Gastrocnemius medialis (tissue), 4 donors: ENCODE results near the gene TAF1B. TPM values are rescaled to one million over a fixed set of nuclear protein-coding genes. Genes with fewer than 3 reads are reported as not detected.

Source experiments
- ATAC-seq, 2 donors: fragments of 150-250 bp; one replicate each; pipeline ENCODE4 v1.9.1; 2016
- DNase-seq, 2 donors: peaks; one replicate each; pipeline ENCODE4 v3.0.0-alpha.2; 2019
- H3K27ac ChIP-seq, 4 donors: fragments of 200-600 bp; sonication (generic); 1 replicate in 1 of 4; 2 replicates in 3 of 4; pipeline ENCODE4 v1.5.1; 2016 to 2018; ENCODE audit warnings: mild to moderate bottlenecking in 2 of 4, moderate library complexity in 1 of 4
- H3K27me3 ChIP-seq, 3 donors: fragments of 200-600 bp; sonication (generic) in 2 of 3; 1 replicate in 1 of 3; 2 replicates in 2 of 3; pipeline versions ENCODE4 v1.5.1 to v1.6.0; 2016 to 2019; ENCODE audit warnings: mild to moderate bottlenecking in 1 of 3, moderate library complexity in 1 of 3
- H3K36me3 ChIP-seq, 2 donors: fragments of 200-600 bp; sonication (generic) in 1 of 2; one replicate each; pipeline ENCODE4 v1.5.1; 2017 to 2018
- H3K4me1 ChIP-seq, 2 donors: fragments of 200-600 bp; sonication (generic) in 1 of 2; one replicate each; pipeline ENCODE4 v1.5.1; 2016 to 2017; ENCODE audit warnings: mild to moderate bottlenecking in 2 of 2
- H3K4me3 ChIP-seq, 4 donors: fragments of 200-600 bp; sonication (generic) in 3 of 4; 1 replicate in 1 of 4; 2 replicates in 3 of 4; pipeline ENCODE4 v1.5.1; 2016 to 2019; ENCODE audit warnings: mild to moderate bottlenecking in 2 of 4
- H3K9me3 ChIP-seq, 3 donors: fragments of 200-600 bp; sonication (generic) in 2 of 3; 1 replicate in 1 of 3; 2 replicates in 2 of 3; pipeline ENCODE4 v1.5.1; 2016 to 2019
- CTCF ChIP-seq, 5 experiments: fragments of 450-650 bp in 3 of 5; fragments of 200-600 bp in 2 of 5; sonication (generic) in 2 of 5; IDR thresholded peaks in 4 of 5; conservative IDR thresholded peaks in 1 of 5; 1 replicate in 4 of 5; 2 replicates in 1 of 5; pipeline ENCODE4 v1.5.1; 2016 to 2019; ENCODE audit warnings: antibody characterized with exemption in 5 of 5, mild to moderate bottlenecking in 3 of 5, moderate library complexity in 3 of 5
- POLR2A ChIP-seq, 2 donors: fragments of 450-650 bp; IDR thresholded peaks; one replicate each; pipeline ENCODE4 v1.6.1; 2017; ENCODE audit warnings: antibody characterized with exemption in 2 of 2, mild to moderate bottlenecking in 2 of 2, moderate library complexity in 2 of 2
- in situ Hi-C, 4 donors: fragments of 200-750 bp; cut with MboI; loops; one replicate each; pipeline versions ENCODE4 v1.15.0 to v1.8.0; 2017; ENCODE audit warnings: low sequenced_read_pairs in 4 of 4
- intact Hi-C: fragments of 100-400 bp; cut with DNase I; formaldehyde crosslinking; loops from one replicate; pipeline ENCODE4 v1.15.1; 2023; ENCODE audit warnings: low total_unique reads
- total RNA-seq, 4 donors: library from RNA; depleted of rRNA; stranded (reverse); fragments of >200 nt; gene quantifications; one replicate each; pipeline versions ENCODE4 v1.1.0 to v1.2.3, GENCODE V29; 2016

Gene TAF1B
- total RNA-seq, 4 donors from 2014 or later: 5.0 to 8.4 (median 7.3) TPM

GRCh38 chr2:9939587-9940485, 96.6 kb downstream of the TAF1B start:
- in situ Hi-C loops: no loop called here
- H3K9me3 ChIP-seq: no peaks in the 10 kb centered on the region
- ATAC-seq (no peak), DNase-seq (no peak)
- no peaks in the 10 kb centered on the region for H3K4me1 ChIP-seq
- intact Hi-C loops: no loop called here
- H3K4me3 ChIP-seq: no peak overlapping the region
- H3K36me3 ChIP-seq: no peaks in the 10 kb centered on the region
- peaks cover 0 to 5% (median 0%) of the 10 kb centered on the region in 3 donors for H3K27me3 ChIP-seq
- TF ChIP-seq CTCF (IDR thresholded peaks at IDR 0.05 in 4 of 5, conservative IDR thresholded peaks at IDR 0.05 in 1 of 5) (no peak), POLR2A (IDR thresholded peaks at IDR 0.05) (no peak)
- H3K27ac ChIP-seq: no peak overlapping the region

GRCh38 chr2:9941196-9941995, 98.1 kb downstream of the TAF1B start:
- TF ChIP-seq POLR2A (IDR thresholded peaks at IDR 0.05) (no peak), CTCF (IDR thresholded peaks at IDR 0.05 in 4 of 5, conservative IDR thresholded peaks at IDR 0.05 in 1 of 5) (no peak)
- Histone ChIP-seq H3K27ac (no peak overlapping the region), H3K4me3 (no peak overlapping the region), H3K27me3 (peaks cover 0 to 6% (median 6%) of the 10 kb centered on the region in 3 donors), H3K9me3 (no peaks in the 10 kb centered on the region), H3K36me3 (no peaks in the 10 kb centered on the region), H3K4me1 (no peaks in the 10 kb centered on the region)
- intact Hi-C loops (no loop called here), in situ Hi-C loops (no loop called here)
- no peak for ATAC-seq
- no peak for DNase-seq

- in situ Hi-C loops: no loop called here
Observed at GRCh38 chr2:9941996-9942390, 98.7 kb downstream of the TAF1B start.

GRCh38 chr2:9944330-9944758, 101.1 kb downstream of the TAF1B start:
- Histone ChIP-seq H3K27me3 (peaks cover 0 to 8% (median 6%) of the 10 kb centered on the region in 3 donors), H3K9me3 (no peaks in the 10 kb centered on the region), H3K36me3 (no peaks in the 10 kb centered on the region), H3K4me3 (no peak overlapping the region), H3K27ac (no peak overlapping the region), H3K4me1 (no peaks in the 10 kb centered on the region)
- ATAC-seq: no peak
- intact Hi-C loops (no loop called here), in situ Hi-C loops (no loop called here)
- TF ChIP-seq POLR2A (IDR thresholded peaks at IDR 0.05) (no peak), CTCF (IDR thresholded peaks at IDR 0.05 in 4 of 5, conservative IDR thresholded peaks at IDR 0.05 in 1 of 5) (no peak)
- no peak for DNase-seq

More at GRCh38 chr2:9941996-9942390, 98.7 kb downstream of the TAF1B start:
- H3K27ac ChIP-seq: no peak overlapping the region
- no peaks in the 10 kb centered on the region for H3K9me3 ChIP-seq
- no peak overlapping the region for H3K4me3 ChIP-seq
- intact Hi-C loops: no loop called here
- DNase-seq (no peak), ATAC-seq (no peak)
- H3K4me1 ChIP-seq: no peaks in the 10 kb centered on the region
- H3K36me3 ChIP-seq: no peaks in the 10 kb centered on the region
- peaks cover 0 to 8% (median 6%) of the 10 kb centered on the region in 3 donors for H3K27me3 ChIP-seq
- TF ChIP-seq POLR2A (IDR thresholded peaks at IDR 0.05): no peak
- no peak for TF ChIP-seq CTCF (IDR thresholded peaks at IDR 0.05 in 4 of 5, conservative IDR thresholded peaks at IDR 0.05 in 1 of 5)
